ENCODE results near the gene FRMD8. TPM values are rescaled to one million over a fixed set of nuclear protein-coding genes. Genes with fewer than 3 reads are reported as not detected.

Gene FRMD8
- total RNA-seq (2014; rRNA removed; shearing (Covaris generic)) (35.4 and 41.4 TPM in 2 replicates), polyA plus RNA-seq (2016; fragmentation: Nextera tagmentation; extraction: Ambion mirVana) (6.2 and 7.0 TPM in 2 replicates)
- long read RNA-seq, transcript FRMD8-201 (11 exons, 3,723 nt) = major isoform, 7 of 10 reads
- long read RNA-seq, partial matches to known transcripts = 3 of 10 reads
- long read RNA-seq, other reads (novel, unspliced or antisense) = 0 of 10 reads

- peak within 1 kb of the TSS; percentile 92 for H2AFZ ChIP-seq
- peaks cover 18% of the 10 kb centered on the region for H3K4me1 ChIP-seq (ENCODE audit: insufficient read depth)
- H3K9me3 Mint-ChIP-seq = no peaks in the 10 kb centered on the region
Measured at GRCh38 chr11:65386307-65387140, at the start of gene FRMD8. TSS of gene FRMD8 (plus strand) at chr11:65386637. CDS start at chr11:65387037, 400 bp downstream.

GRCh38 chr11:65338676-65339075 lies 47.8 kb upstream of the FRMD8 start:
- H3K79me2 ChIP-seq (replicated peaks; ENCODE audit: insufficient read depth) = peaks cover 60% of the 10 kb centered on the region
- DNase-seq (ENCODE audit: low spot score) (no peak), ATAC-seq (no peak)
- H3K9me2 ChIP-seq (ENCODE audit: insufficient read depth) = no peaks in the 10 kb centered on the region
- no peaks in the 10 kb centered on the region for H3K27me3 ChIP-seq (ENCODE audit: insufficient read depth)
- Mint-ChIP-seq H3K4me1 (peaks cover 14% of the 10 kb centered on the region), H3K4me3 (no peak overlapping the region), H3K27me3 (ENCODE audit: insufficient read depth, low read depth, poor library complexity) (peaks cover 5% of the 10 kb centered on the region), H3K9me3 (no peaks in the 10 kb centered on the region; the same call in 1 of the 3 replicates), H3K27ac (no peak overlapping the region), H3K36me3 (ENCODE audit: low read depth) (peaks cover 44% of the 10 kb centered on the region)
- H3F3A ChIP-seq (replicated peaks; ENCODE audit: low read depth) = 0 out of 2 replicates have a peak, but pooled peaks cover 3% of the 10 kb centered on the region
- H3K27ac ChIP-seq (ENCODE audit: low read depth) = 0 out of 2 replicates have a peak overlapping the region, but pooled peaks have one; percentile 37
- no peak overlapping the region for H3K4me3 ChIP-seq
- H3K4me1 ChIP-seq (ENCODE audit: insufficient read depth) = peaks cover 11% of the 10 kb centered on the region
- no peak overlapping the region for H3K4me2 ChIP-seq
- no peak overlapping the region for H2AFZ ChIP-seq
- peaks cover 24% of the 10 kb centered on the region for H4K20me1 ChIP-seq (replicated peaks; ENCODE audit: insufficient read depth)
- peaks cover 27% of the 10 kb centered on the region for H3K36me3 ChIP-seq (ENCODE audit: insufficient read depth)
- TF ChIP-seq ZNF331 (CRISPR knock-in tag; IDR thresholded peaks at IDR 0.05; ENCODE audit: low read depth) (no peak), STAT1 (IDR thresholded peaks at IDR 0.05; ENCODE audit: unreplicated experiment) (no peak), ZNF462 (CRISPR knock-in tag; IDR thresholded peaks at IDR 0.05) (no peak), POLR2AphosphoS5 (IDR thresholded peaks at IDR 0.05; ENCODE audit: low read depth) (no peak), EZH2 (IDR thresholded peaks at IDR 0.05; ENCODE audit: low read depth, unreplicated experiment) (no peak), CREB1 (CRISPR knock-in tag; IDR thresholded peaks at IDR 0.05; ENCODE audit: low read depth) (no peak)

More at GRCh38 chr11:65386307-65387140, at the start of gene FRMD8:
- Histone ChIP-seq H3K4me3 (peak within 1 kb of the TSS; percentile 84), H3K79me2 (replicated peaks; ENCODE audit: insufficient read depth) (no peaks in the 10 kb centered on the region), H4K20me1 (replicated peaks; ENCODE audit: insufficient read depth) (no peaks in the 10 kb centered on the region), H3K4me2 (peak within 1 kb of the TSS; percentile 97), H3K27ac (ENCODE audit: low read depth) (no peak within 1 kb of the TSS), H3F3A (replicated peaks; ENCODE audit: low read depth) (0 out of 2 replicates have a peak, but pooled peaks cover 6% of the 10 kb centered on the region), H3K9me2 (ENCODE audit: insufficient read depth) (no peaks in the 10 kb centered on the region), H3K27me3 (ENCODE audit: insufficient read depth) (no peaks in the 10 kb centered on the region), H3K36me3 (ENCODE audit: insufficient read depth) (no peaks in the 10 kb centered on the region)
- DNase-seq (ENCODE audit: low spot score) = peak; percentile 84
- Mint-ChIP-seq H3K4me3 (peak within 1 kb of the TSS; percentile 78), H3K36me3 (ENCODE audit: low read depth) (no peaks in the 10 kb centered on the region), H3K27me3 (ENCODE audit: insufficient read depth, low read depth, poor library complexity) (peaks cover 19% of the 10 kb centered on the region), H3K4me1 (peaks cover 39% of the 10 kb centered on the region), H3K27ac (no peak within 1 kb of the TSS)
- ATAC-seq = peak; percentile 64
- TF ChIP-seq JUNB (IDR thresholded peaks at IDR 0.05; ENCODE audit: unreplicated experiment) = no peak
- TF ChIP-seq STAT1 (IDR thresholded peaks at IDR 0.05; ENCODE audit: unreplicated experiment) = no peak
- TF ChIP-seq CTCF (conservative IDR thresholded peaks at IDR 0.05; ENCODE audit: low read depth in 2 of 2) = no peak
- TF ChIP-seq CREB1 (CRISPR knock-in tag; IDR thresholded peaks at IDR 0.05; ENCODE audit: low read depth) = no peak
- TF ChIP-seq POLR2AphosphoS5 (IDR thresholded peaks at IDR 0.05; ENCODE audit: low read depth) = peak; percentile 90
